HCT116 (cell line): Measurements from ENCODE around the gene MZT2B. TPM values are rescaled to one million over a fixed set of nuclear protein-coding genes. Genes with fewer than 3 reads are reported as not detected.
"Not testable (repeated sequence)": the region's sequence is repeated elsewhere in the genome, so short reads cannot be mapped to it uniquely, and the experiment has no call there.

ENCODE experiments used
- ATAC-seq: fragments of 200-7000 bp; cut with Tn5 transposase; 2 replicates; pipeline ENCODE4 v1.9.1; 2020; ENCODE audit warnings: mild to moderate bottlenecking, moderate library complexity
- BruUV-seq: library from RNA; stranded (reverse); fragments of 400-500 nt; replicated peaks from 2 replicates; lab custom pipeline; 2021; lab: Mats Ljungman, UMichigan
- CTCF ChIA-PET: fragments of 300-600 bp; sonication (Branson Sonifier 250); formaldehyde crosslinking; loops from one replicate; lab custom pipeline; 2021; ENCODE audit warnings: antibody characterized with exemption; lab: Charles Lee
- POLR2A ChIA-PET: fragments of 300-600, 350-600 bp; sonication (Branson Sonifier 250); formaldehyde crosslinking; loops from one replicate; lab custom pipeline; 2021; ENCODE audit warnings: antibody characterized with exemption; lab: Charles Lee
- RAD21 ChIA-PET, 2 experiments: fragments of 300-600 bp; sonication (Branson Sonifier 250); formaldehyde crosslinking; loops; one replicate each; lab custom pipeline; 2023; ENCODE audit warnings: low total read pairs in 2 of 2; ENCODE audit not compliant: uncharacterized antibody in 2 of 2, unreplicated experiment in 2 of 2, low non-redundant PET in 1 of 2; lab: Charles Lee
- DNase-seq: peaks from one replicate; pipeline ENCODE4 v3.0.0-alpha.2; 2010; ENCODE audit warnings: low read depth, low spot score
- H2AFZ ChIP-seq: fragments of 200-600 bp; shearing (Covaris generic), sonication (generic); 2 replicates; pipeline ENCODE4 v1.6.1; 2017; ENCODE audit warnings: low read depth, mixed run types, mixed read lengths, antibody characterized with exemption, low read length; ENCODE audit not compliant: poor library complexity, severe bottlenecking
- H3K27ac ChIP-seq: 2 replicates; pipeline ENCODE4 v1.5.1; 2012; ENCODE audit warnings: low read depth, low read length
- H3K27me3 ChIP-seq: fragments of 200-600 bp; sonication (generic); 2 replicates; pipeline ENCODE4 v1.6.1; 2016; ENCODE audit warnings: mixed run types, low read length, mixed read lengths; ENCODE audit not compliant: insufficient read depth
- H3K36me3 ChIP-seq, 2 experiments: fragments of 200-500 bp in 1 of 2; fragments of 200-600 bp in 1 of 2; sonication (Bioruptor generic) in 1 of 2; sonication (generic) in 1 of 2; 2 replicates each; pipeline versions ENCODE4 v1.5.1 to v1.6.1; 2014 to 2016; ENCODE audit warnings: low read length in 2 of 2, inconsistent platforms in 1 of 2, mixed read lengths in 1 of 2, mixed run types in 1 of 2; ENCODE audit not compliant: insufficient read depth in 2 of 2, control insufficient read depth in 1 of 2
- H3K4me1 ChIP-seq, 2 experiments: fragments of 200-600 bp in 1 of 2; sonication (generic) in 1 of 2; 2 replicates each; pipeline versions ENCODE4 v1.5.1 to v1.6.1; 2012 to 2017; ENCODE audit warnings: low read length in 2 of 2, inconsistent platforms in 1 of 2, mild to moderate bottlenecking in 1 of 2, mixed read lengths in 1 of 2, mixed run types in 1 of 2, moderate library complexity in 1 of 2; ENCODE audit not compliant: insufficient read depth in 2 of 2, control insufficient read depth in 1 of 2
- H3K4me2 ChIP-seq: fragments of 200-600 bp; sonication (generic); 2 replicates; pipeline ENCODE4 v1.6.1; 2017; ENCODE audit warnings: mixed run types, low read length, mixed read lengths
- H3K4me3 ChIP-seq, 2 experiments: fragments of 200-600 bp in 1 of 2; sonication (generic) in 1 of 2; replicated peaks in 1 of 2; 2 replicates each; pipeline ENCODE4 v1.5.1; 2011 to 2016; ENCODE audit warnings: low read length in 2 of 2, control low read depth in 1 of 2, low read depth in 1 of 2, mild to moderate bottlenecking in 1 of 2, mixed read lengths in 1 of 2, mixed run types in 1 of 2
- H3K79me2 ChIP-seq: fragments of 200-600 bp; sonication (generic); 2 replicates; pipeline ENCODE4 v1.6.1; 2017; ENCODE audit warnings: mild to moderate bottlenecking, mixed run types, low read length, moderate library complexity, mixed read lengths; ENCODE audit not compliant: insufficient read depth
- H3K9ac ChIP-seq: fragments of 200-600 bp; sonication (generic); 2 replicates; pipeline ENCODE4 v1.6.1; 2016; ENCODE audit warnings: low read length, mixed read lengths
- H3K9me2 ChIP-seq: fragments of 200-600 bp; sonication (generic), shearing (Covaris generic); 2 replicates; pipeline ENCODE4 v1.6.1; 2017; ENCODE audit warnings: mixed run types, mild to moderate bottlenecking, moderate library complexity; ENCODE audit not compliant: insufficient read depth
- H3K9me3 ChIP-seq, 2 experiments: fragments of 200-500 bp in 1 of 2; fragments of 200-600 bp in 1 of 2; sonication (Bioruptor generic) in 1 of 2; sonication (generic) in 1 of 2; 2 replicates each; pipeline ENCODE4 v1.6.1; 2014 to 2017; ENCODE audit warnings: low read length in 2 of 2, mixed read lengths in 2 of 2, inconsistent platforms in 1 of 2, low read depth in 1 of 2, mild to moderate bottlenecking in 1 of 2, mixed run types in 1 of 2, moderate library complexity in 1 of 2; ENCODE audit not compliant: control insufficient read depth in 1 of 2, insufficient read depth in 1 of 2
- H4K20me1 ChIP-seq: fragments of 200-600 bp; sonication (generic), shearing (Covaris generic); 2 replicates; pipeline ENCODE4 v1.6.1; 2017; ENCODE audit warnings: mixed run types, mild to moderate bottlenecking, moderate library complexity; ENCODE audit not compliant: insufficient read depth
- EZH2phosphoT487 ChIP-seq: fragments of 200-600 bp; IDR thresholded peaks from 2 replicates; pipeline ENCODE4 v1.6.1; 2018; ENCODE audit warnings: antibody characterized with exemption, borderline replicate concordance
- POLR2A ChIP-seq: IDR thresholded peaks from 2 replicates; pipeline ENCODE4 v1.7.0; 2011; ENCODE audit warnings: borderline replicate concordance; ENCODE audit not compliant: insufficient read depth, insufficient read length; ENCODE audit errors: extremely low read depth
- POLR2AphosphoS5 ChIP-seq: IDR thresholded peaks from 2 replicates; pipeline ENCODE4 v1.6.1; 2011; ENCODE audit warnings: mild to moderate bottlenecking, low read depth, low read length, moderate library complexity
- RAD21 ChIP-seq: IDR thresholded peaks from 2 replicates; pipeline ENCODE4 v1.6.1; 2012; ENCODE audit warnings: low read depth, mild to moderate bottlenecking
- intact Hi-C: fragments of 100-400 bp; cut with micrococcal nuclease; formaldehyde crosslinking; loops from 2 replicates; pipeline ENCODE4 v1.10.0; 2022
- total RNA-seq: library from RNA; stranded (reverse); gene quantifications from one replicate; pipeline ENCODE4 v1.2.1, GENCODE V29; 2021; ENCODE audit not compliant: unreplicated experiment
- TF ChIP-seq, protein P1 (sequence below), 3 experiments: fragments of 200-600 bp in 1 of 3; sonication (generic) in 1 of 3; IDR thresholded peaks in 2 of 3; conservative IDR thresholded peaks in 1 of 3; 2 replicates each; pipeline ENCODE4 v1.5.1; 2012 to 2017; ENCODE audit warnings: low read depth in 2 of 3, low read length in 2 of 3, antibody characterized with exemption in 1 of 3, borderline replicate concordance in 1 of 3, control low read depth in 1 of 3, mild to moderate bottlenecking in 1 of 3, mixed read lengths in 1 of 3, mixed run types in 1 of 3, moderate library complexity in 1 of 3; ENCODE audit not compliant: insufficient read depth in 1 of 3

The MZT2B gene
- total RNA-seq, 1 experiment from 2014 or later: 334 TPM

DNA sequence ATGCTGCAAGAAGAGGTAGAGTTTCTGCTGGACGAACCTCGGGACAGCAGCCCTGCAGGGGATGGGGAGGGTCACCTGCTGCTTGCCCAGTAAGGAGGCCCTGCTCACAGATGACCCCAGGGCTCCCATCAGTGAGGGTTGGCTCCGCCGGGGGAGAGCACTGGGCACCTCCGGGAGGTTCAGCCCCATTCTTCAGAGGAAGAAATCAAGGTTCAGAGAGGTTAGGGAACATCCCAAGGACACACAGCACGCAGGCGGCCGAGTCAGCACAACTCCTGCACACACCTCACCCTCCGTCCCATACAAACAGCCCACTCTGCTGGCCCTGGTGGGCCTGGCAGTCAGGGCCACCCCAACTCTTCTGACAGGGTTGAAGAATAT is 25.4 kb upstream of the MZT2B start (continued):
- no peak for TF ChIP-seq POLR2A
- no peak for TF ChIP-seq EZH2phosphoT487
- TF ChIP-seq, protein P1, sequence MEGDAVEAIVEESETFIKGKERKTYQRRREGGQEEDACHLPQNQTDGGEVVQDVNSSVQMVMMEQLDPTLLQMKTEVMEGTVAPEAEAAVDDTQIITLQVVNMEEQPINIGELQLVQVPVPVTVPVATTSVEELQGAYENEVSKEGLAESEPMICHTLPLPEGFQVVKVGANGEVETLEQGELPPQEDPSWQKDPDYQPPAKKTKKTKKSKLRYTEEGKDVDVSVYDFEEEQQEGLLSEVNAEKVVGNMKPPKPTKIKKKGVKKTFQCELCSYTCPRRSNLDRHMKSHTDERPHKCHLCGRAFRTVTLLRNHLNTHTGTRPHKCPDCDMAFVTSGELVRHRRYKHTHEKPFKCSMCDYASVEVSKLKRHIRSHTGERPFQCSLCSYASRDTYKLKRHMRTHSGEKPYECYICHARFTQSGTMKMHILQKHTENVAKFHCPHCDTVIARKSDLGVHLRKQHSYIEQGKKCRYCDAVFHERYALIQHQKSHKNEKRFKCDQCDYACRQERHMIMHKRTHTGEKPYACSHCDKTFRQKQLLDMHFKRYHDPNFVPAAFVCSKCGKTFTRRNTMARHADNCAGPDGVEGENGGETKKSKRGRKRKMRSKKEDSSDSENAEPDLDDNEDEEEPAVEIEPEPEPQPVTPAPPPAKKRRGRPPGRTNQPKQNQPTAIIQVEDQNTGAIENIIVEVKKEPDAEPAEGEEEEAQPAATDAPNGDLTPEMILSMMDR (IDR thresholded peaks at IDR 0.05 in 2 of 3, conservative IDR thresholded peaks at IDR 0.05 in 1 of 3; ENCODE audit: borderline replicate concordance in 1 of 3, insufficient read depth in 1 of 3, low read depth in 2 of 3, low read length in 2 of 3): no peak
- TF ChIP-seq RAD21: no peak
- no peak for TF ChIP-seq POLR2AphosphoS5

DNA sequence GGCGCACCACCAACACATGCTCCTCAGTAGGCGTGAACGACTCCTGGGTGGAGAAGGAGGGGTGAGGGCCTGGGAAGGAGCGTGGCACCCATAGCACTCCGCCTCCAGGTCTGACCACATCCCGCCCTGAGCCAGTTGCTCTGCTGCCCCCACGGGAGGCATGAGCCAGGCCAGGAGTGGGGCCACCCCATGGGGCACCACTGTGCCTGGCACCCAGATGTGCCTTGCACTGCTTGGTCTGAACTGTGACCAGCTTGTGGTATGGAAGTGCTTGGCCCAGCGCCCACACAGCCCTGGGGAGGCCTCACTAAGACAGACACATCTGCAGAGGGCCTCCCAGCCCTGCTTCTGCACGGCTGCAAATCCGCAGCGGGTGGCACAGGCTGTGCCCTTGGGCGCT is 24.7 kb upstream of the MZT2B start:
- BruUV-seq, CTCF ChIA-PET, DNase-seq, H3K9me2 ChIP-seq, intact Hi-C loops, H2AFZ ChIP-seq, POLR2A ChIA-PET, H3K4me3 ChIP-seq, ATAC-seq, H3K36me3 ChIP-seq, H3K4me1 ChIP-seq, H3K4me2 ChIP-seq, H3K27ac ChIP-seq, H4K20me1 ChIP-seq, H3K9ac ChIP-seq, H3K27me3 ChIP-seq, RAD21 ChIA-PET, H3K79me2 ChIP-seq, H3K9me3 ChIP-seq: not testable (repeated sequence)

DNA sequence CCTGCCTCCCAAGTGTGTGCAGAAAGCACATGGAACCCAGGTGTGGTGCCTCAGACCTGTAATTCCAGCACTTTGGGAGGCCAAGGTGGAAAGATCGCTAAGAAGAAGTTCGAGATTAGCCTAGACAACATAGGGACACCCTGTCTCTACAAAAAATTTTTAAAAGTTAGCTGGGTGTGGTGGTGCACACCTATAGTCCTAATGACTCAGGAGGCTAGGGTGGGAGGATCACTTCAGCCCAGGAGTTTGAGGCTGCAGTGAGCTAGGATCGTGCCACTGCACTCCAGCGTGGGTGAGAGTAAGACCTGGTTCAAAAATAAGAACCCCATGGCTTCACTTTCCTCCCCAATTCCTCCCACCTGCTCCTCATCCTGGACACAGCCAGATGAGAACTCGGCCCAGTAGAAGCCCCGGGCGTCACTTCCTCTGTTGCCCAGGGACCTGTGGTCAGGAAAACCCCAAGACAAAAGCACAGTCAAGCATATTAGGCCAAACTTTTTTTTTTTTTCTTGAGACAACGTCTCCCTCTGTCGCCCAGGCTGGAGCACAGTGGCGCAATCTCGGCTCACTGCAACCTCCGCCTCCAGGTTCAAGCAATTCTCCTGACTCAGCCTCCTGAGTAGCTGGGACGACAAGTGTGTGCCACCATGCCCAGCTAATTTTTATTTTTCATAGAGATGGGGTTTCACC is 24.1 kb upstream of the MZT2B start:
- RAD21 ChIA-PET, H3K4me3 ChIP-seq, H2AFZ ChIP-seq, DNase-seq, H4K20me1 ChIP-seq, H3K4me1 ChIP-seq, H3K9me3 ChIP-seq, CTCF ChIA-PET, ATAC-seq, H3K9ac ChIP-seq, H3K36me3 ChIP-seq, POLR2A ChIA-PET, H3K27ac ChIP-seq, H3K79me2 ChIP-seq, intact Hi-C loops, BruUV-seq, H3K9me2 ChIP-seq, H3K4me2 ChIP-seq, H3K27me3 ChIP-seq: not testable (repeated sequence)
